MCF 10A (cell line): ENCODE measurements around the gene IFFO2. TPM values are rescaled to one million over a fixed set of nuclear protein-coding genes. Genes with fewer than 3 reads are reported as not detected.

Experiments
- BruUV-seq: library from RNA; stranded (reverse); fragments of 400-500 nt; replicated peaks from 2 replicates; lab custom pipeline; 2021; lab: Mats Ljungman, UMichigan
- CTCF ChIA-PET: fragments of 300-600 bp; sonication (Branson Sonifier 250); formaldehyde crosslinking; extraction: SDS; loops from one replicate; lab custom pipeline; 2021; ENCODE audit warnings: antibody characterized with exemption, inconsistent platforms; lab: Yijun Ruan, JAX
- POLR2A ChIA-PET: fragments of 300-600, 350-650 bp; sonication (Branson Sonifier 250); formaldehyde crosslinking; extraction: SDS; loops from one replicate; lab custom pipeline; 2020; ENCODE audit warnings: antibody characterized with exemption, inconsistent platforms; lab: Yijun Ruan, JAX
- DNase-seq: peaks from one replicate; pipeline ENCODE4 v3.0.0-alpha.2; 2018; ENCODE audit not compliant: unreplicated experiment
- H3K27ac Mint-ChIP-seq: one replicate; pipeline ENCODE4 v1.8.0; 2022; ENCODE audit warnings: mild to moderate bottlenecking, low read depth, mixed read lengths; ENCODE audit not compliant: unreplicated experiment
- H3K27me3 Mint-ChIP-seq: one replicate; pipeline ENCODE4 v1.8.0; 2022; ENCODE audit warnings: mixed read lengths; ENCODE audit not compliant: insufficient read depth, unreplicated experiment
- H3K36me3 Mint-ChIP-seq: one replicate; pipeline ENCODE4 v1.8.0; 2022; ENCODE audit warnings: mild to moderate bottlenecking, moderate library complexity, mixed read lengths; ENCODE audit not compliant: insufficient read depth, unreplicated experiment
- H3K4me1 Mint-ChIP-seq: one replicate; pipeline ENCODE4 v1.8.0; 2022; ENCODE audit warnings: mixed read lengths; ENCODE audit not compliant: insufficient read depth, unreplicated experiment
- H3K4me3 Mint-ChIP-seq: one replicate; pipeline ENCODE4 v1.8.0; 2022; ENCODE audit warnings: mild to moderate bottlenecking, moderate library complexity, mixed read lengths; ENCODE audit not compliant: unreplicated experiment
- H3K9me3 Mint-ChIP-seq: one replicate; pipeline ENCODE4 v1.8.0; 2022; ENCODE audit warnings: mixed read lengths; ENCODE audit not compliant: unreplicated experiment
- intact Hi-C: fragments of 100-400 bp; cut with micrococcal nuclease; formaldehyde crosslinking; loops from 2 replicates; pipeline ENCODE4 v1.14.1; 2022
- total RNA-seq: library from RNA; stranded (reverse); gene quantifications from 2 replicates; pipeline ENCODE4 v1.2.3, GENCODE V29; 2022
- TF ChIP-seq, protein P1 (sequence below): fragments of 200-600 bp; IDR thresholded peaks from one replicate; pipeline ENCODE4 v1.8.0; 2022; ENCODE audit warnings: antibody characterized with exemption, mild to moderate bottlenecking; ENCODE audit not compliant: unreplicated experiment

The IFFO2 gene
- total RNA-seq, 1 experiment from 2014 or later = 21.0 TPM

DNA sequence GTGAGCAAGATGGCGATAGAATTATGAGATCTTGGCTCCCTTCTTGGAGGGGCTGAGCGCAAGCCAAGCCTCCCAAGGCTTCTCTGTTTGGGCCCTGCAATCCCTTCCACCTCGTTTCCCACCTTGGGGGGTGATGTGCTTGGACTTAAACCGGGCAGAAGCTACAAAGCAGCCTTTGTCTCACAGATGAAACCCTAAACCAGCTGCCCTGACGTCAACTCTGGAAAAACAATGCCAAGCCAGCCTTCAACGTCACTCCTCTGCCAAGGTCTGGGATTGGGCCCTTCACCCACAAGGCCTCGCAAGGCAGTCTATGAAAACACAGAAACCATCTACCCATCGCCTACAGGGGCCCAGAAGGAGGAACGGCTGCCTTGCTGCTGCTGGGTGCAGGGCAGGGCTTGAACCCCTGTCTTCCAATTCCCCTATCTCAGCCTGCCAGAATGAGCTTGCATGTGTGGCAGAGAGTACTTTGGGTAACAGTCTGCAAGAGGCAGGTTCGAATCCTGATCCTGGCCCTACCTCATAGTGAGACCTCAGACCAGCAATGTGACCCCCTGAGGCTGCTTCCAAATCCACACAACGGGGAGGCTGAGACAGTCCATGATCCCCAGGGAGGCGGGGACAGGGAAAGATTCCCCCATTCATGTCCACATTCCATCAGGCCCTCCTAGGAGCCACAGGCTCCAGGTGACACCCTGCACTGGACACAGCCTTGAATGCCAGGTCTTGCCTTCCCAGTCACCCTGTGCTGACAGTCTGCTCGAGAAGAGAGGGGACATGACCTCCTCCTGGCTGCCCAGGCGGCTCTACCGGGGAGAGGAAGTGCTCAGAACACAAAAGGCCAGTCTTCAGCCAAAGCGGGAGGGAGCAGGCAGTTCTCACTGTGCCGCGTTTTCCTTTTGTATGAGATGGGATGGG, 15.0 kb downstream of the IFFO2 start:
- TF ChIP-seq, protein P1, sequence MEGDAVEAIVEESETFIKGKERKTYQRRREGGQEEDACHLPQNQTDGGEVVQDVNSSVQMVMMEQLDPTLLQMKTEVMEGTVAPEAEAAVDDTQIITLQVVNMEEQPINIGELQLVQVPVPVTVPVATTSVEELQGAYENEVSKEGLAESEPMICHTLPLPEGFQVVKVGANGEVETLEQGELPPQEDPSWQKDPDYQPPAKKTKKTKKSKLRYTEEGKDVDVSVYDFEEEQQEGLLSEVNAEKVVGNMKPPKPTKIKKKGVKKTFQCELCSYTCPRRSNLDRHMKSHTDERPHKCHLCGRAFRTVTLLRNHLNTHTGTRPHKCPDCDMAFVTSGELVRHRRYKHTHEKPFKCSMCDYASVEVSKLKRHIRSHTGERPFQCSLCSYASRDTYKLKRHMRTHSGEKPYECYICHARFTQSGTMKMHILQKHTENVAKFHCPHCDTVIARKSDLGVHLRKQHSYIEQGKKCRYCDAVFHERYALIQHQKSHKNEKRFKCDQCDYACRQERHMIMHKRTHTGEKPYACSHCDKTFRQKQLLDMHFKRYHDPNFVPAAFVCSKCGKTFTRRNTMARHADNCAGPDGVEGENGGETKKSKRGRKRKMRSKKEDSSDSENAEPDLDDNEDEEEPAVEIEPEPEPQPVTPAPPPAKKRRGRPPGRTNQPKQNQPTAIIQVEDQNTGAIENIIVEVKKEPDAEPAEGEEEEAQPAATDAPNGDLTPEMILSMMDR = no peak
- no TSS peak for BruUV-seq
- ChIA-PET CTCF (interaction anchor here (0.7 to 1.0 kb wide), 3 partner anchors 11 to 98 kb away, joined by 3 read pairs; no protein-coding TSS in a partner anchor), POLR2A (interaction anchor here (0.7 to 3.4 kb wide), 2 partner anchors 13 to 69 kb away, joined by 3 to 8 read pairs; no protein-coding TSS in a partner anchor)
- Mint-ChIP-seq H3K4me3 (no peak overlapping the region), H3K27ac (no peak overlapping the region), H3K36me3 (peaks cover 4% of the 10 kb centered on the region), H3K27me3 (no peaks in the 10 kb centered on the region), H3K4me1 (peaks cover 33% of the 10 kb centered on the region), H3K9me3 (no peaks in the 10 kb centered on the region)
- intact Hi-C loops = no loop called here
- DNase-seq = no peak

DNA sequence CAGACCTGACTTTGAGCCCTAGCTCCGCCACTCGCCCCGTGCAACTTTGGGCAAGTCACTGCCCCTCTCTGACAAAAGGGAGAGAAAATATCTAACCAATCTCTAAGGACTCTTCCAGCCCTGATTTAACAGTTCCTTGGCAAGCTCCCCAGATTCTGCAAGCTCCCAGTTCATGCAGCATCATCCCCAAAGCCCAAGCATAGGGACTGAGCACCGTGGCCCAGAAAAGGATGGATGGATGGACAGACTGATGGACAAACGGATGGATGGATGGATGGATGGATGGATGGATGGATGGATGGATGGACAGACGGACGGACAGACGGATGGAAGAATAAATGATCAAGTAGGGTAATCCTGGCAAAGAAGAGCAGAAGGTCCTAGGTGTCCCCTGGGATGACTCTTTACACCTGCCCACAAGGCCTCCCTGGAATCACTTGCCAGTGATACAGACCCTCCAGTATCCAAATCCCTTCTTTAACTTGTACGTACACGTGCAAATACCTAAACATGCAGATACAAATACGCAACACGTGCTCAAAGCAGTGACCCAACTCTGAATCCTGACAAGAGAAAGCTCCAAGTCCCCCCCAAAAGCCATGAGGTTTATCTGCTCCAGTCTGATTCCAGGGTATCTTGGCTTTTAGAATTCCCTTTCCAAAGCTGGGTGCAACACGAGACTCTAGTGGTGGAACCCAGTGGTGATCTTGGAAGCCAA, 16.0 kb downstream of the IFFO2 start:
- Mint-ChIP-seq H3K4me3 (no peak overlapping the region), H3K36me3 (peaks cover 4% of the 10 kb centered on the region), H3K27me3 (no peaks in the 10 kb centered on the region), H3K4me1 (peaks cover 31% of the 10 kb centered on the region), H3K9me3 (no peaks in the 10 kb centered on the region), H3K27ac (peak overlapping the region; percentile 21)
- BruUV-seq = no TSS peak
- TF ChIP-seq, protein P1 = no peak
- ChIA-PET CTCF (interaction anchor here (0.7 to 1.7 kb wide), 2 partner anchors 8 to 10 kb away, joined by 3 read pairs; no protein-coding TSS in a partner anchor), POLR2A (interaction anchor here (0.7 to 3.4 kb wide), 3 partner anchors 12 to 70 kb away, joined by 3 to 8 read pairs (median 3); no protein-coding TSS in a partner anchor)
- intact Hi-C loops = no loop called here
- no peak for DNase-seq

DNA sequence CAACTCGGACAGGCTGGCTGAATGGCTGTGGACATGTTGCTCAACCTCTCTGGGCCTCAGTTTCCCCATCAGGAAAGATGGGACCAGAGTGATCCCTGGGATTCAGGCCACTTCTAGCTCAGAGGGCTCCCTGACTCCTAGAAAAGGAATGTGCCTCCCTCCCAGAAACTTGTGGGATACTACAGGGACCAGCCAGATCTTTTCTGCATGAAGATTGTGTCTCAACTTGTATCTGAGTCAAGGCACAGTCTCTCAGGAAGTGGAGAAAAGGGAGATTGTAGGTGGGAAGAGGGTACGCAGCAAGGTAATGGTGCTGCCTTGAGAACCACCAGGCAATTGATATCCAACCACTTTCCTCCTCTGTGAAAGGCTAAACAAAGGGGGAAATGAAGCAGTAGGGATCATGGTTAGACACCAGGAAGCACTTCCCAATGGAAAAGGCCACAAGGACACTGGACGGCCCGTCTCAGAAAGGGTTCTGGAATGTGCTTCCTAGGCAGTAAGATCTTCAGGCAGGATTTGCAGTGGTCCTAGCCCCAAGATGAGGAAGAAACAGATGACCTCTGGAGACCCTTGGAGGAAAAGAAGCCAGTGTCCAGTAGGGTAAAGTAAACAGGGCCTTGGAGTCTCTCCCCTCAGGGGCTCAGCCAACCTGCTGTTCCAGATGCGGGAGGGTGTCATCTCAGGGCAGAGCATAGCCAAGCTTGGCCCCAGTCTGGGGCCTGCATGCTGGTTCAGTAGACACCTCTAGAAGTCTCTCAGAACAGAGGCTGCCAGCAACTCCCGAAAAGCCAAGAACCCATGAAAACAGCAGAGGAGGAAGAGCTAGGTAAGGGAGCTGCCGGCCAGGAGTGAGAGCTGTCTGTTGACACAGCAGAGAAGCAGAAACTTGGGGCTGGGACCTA, 16.8 kb downstream of the IFFO2 start:
- Mint-ChIP-seq H3K27ac (peak overlapping the region; percentile 21), H3K4me1 (peaks cover 24% of the 10 kb centered on the region), H3K4me3 (no peak overlapping the region), H3K9me3 (no peaks in the 10 kb centered on the region), H3K27me3 (no peaks in the 10 kb centered on the region), H3K36me3 (peaks cover 4% of the 10 kb centered on the region)
- peak; percentile 24 for DNase-seq
- TF ChIP-seq, protein P1 = no peak
- no TSS peak for BruUV-seq
- ChIA-PET POLR2A (interaction anchor here (0.7 to 1.0 kb wide), 2 partner anchors 11 to 12 kb away, joined by 3 to 4 read pairs; no protein-coding TSS in a partner anchor), CTCF (interaction anchor here (1.3 to 2.1 kb wide), 3 partner anchors 9 to 26 kb away, joined by 3 to 4 read pairs (median 3); no protein-coding TSS in a partner anchor)
- intact Hi-C loops = no loop called here
